DMS53 (cell line): ENCODE data around the gene C19orf73.
A peak's percentile ranks its signal among the peaks of the same experiment; 100 is the strongest.
"Not testable (repeated sequence)": the region's sequence is repeated elsewhere in the genome, so short reads cannot be mapped to it uniquely, and the experiment has no call there.

Experiments
- DNase-seq: peaks from one replicate; lab custom pipeline; 2025; lab: John Stamatoyannopoulos, UW

The C19orf73 gene

GRCh38 chr19:49148784-49149651, 30.1 kb upstream of the C19orf73 start:
- DNase-seq: peak; percentile 94

GRCh38 chr19:49148044-49148682, 29.2 kb upstream of the C19orf73 start:
- DNase-seq: no peak

GRCh38 chr19:49146408-49146770, 27.4 kb upstream of the C19orf73 start:
- not testable (repeated sequence) for DNase-seq

GRCh38 chr19:49145573-49146407, 26.8 kb upstream of the C19orf73 start:
- DNase-seq: peak; percentile 72

GRCh38 chr19:49142866-49143335, 24.0 kb upstream of the C19orf73 start:
- peak; percentile 88 for DNase-seq

GRCh38 chr19:49141352-49141751, 22.4 kb upstream of the C19orf73 start:
- DNase-seq: no peak

- DNase-seq: no peak
Observed at GRCh38 chr19:49140951-49141350, 22.0 kb upstream of the C19orf73 start.

GRCh38 chr19:49136771-49137171, 17.8 kb upstream of the C19orf73 start:
- DNase-seq: no peak

- no peak for DNase-seq
Observed at GRCh38 chr19:49135686-49136085, 16.7 kb upstream of the C19orf73 start.

GRCh38 chr19:49133621-49134454, 14.9 kb upstream of the C19orf73 start:
- DNase-seq: no peak

- DNase-seq: no peak
Observed at GRCh38 chr19:49132974-49133609, 14.1 kb upstream of the C19orf73 start.

- no peak for DNase-seq
Observed at GRCh38 chr19:49130325-49130724, 11.4 kb upstream of the C19orf73 start.

GRCh38 chr19:49129238-49129583, 10.3 kb upstream of the C19orf73 start:
- DNase-seq: no peak

GRCh38 chr19:49128545-49129237, 9.7 kb upstream of the C19orf73 start:
- no peak for DNase-seq

GRCh38 chr19:49127674-49128544, 9.0 kb upstream of the C19orf73 start:
- peak; percentile 100 for DNase-seq

- not testable (repeated sequence) for DNase-seq
Observed at GRCh38 chr19:49127225-49127624, 8.3 kb upstream of the C19orf73 start.

- DNase-seq: no peak
Observed at GRCh38 chr19:49126575-49126974, 7.6 kb upstream of the C19orf73 start.

- DNase-seq: peak; percentile 52
Observed at GRCh38 chr19:49125025-49125731, 6.2 kb upstream of the C19orf73 start.

- DNase-seq: not testable (repeated sequence)
Observed at GRCh38 chr19:49123285-49123684, 4.3 kb upstream of the C19orf73 start.
